Fibroblast of pulmonary artery (primary cell): Measurements from ENCODE around the gene FOXN1.

Experiments
- DNase-seq: peaks from one replicate; pipeline ENCODE4 v3.0.0-alpha.2; 2010; ENCODE audit warnings: low read depth
- H3K4me3 ChIP-seq: replicated peaks from 2 replicates; pipeline ENCODE4 v1.5.1; 2011; ENCODE audit warnings: low read depth, mild to moderate bottlenecking, control low read depth, low read length, moderate library complexity
- CTCF ChIP-seq: IDR thresholded peaks from 2 replicates; pipeline ENCODE4 v1.5.1; 2011; ENCODE audit warnings: mild to moderate bottlenecking, control low read depth, low read length, inconsistent platforms; ENCODE audit errors: missing control alignments

FOXN1 gene

GRCh38 chr17:28501421-28502284 is 4.5 kb upstream of the FOXN1 start:
- no peak for DNase-seq
- no peak for TF ChIP-seq CTCF
- no peak overlapping the region for H3K4me3 ChIP-seq

- H3K4me3 ChIP-seq: no peak overlapping the region
- DNase-seq: no peak
- TF ChIP-seq CTCF: no peak
Measured at GRCh38 chr17:28503420-28503819, 2.7 kb upstream of the FOXN1 start.

GRCh38 chr17:28506763-28507487 is 777 bp downstream of the FOXN1 start:
- H3K4me3 ChIP-seq: no peak overlapping the region
- DNase-seq: no peak
- no peak for TF ChIP-seq CTCF

GRCh38 chr17:28507567-28508203 is 1.5 kb downstream of the FOXN1 start:
- H3K4me3 ChIP-seq: no peak overlapping the region
- no peak for TF ChIP-seq CTCF

GRCh38 chr17:28508211-28508724 is 2.1 kb downstream of the FOXN1 start:
- DNase-seq: no peak
- no peak for TF ChIP-seq CTCF
- H3K4me3 ChIP-seq: no peak overlapping the region

More at GRCh38 chr17:28507567-28508203, 1.5 kb downstream of the FOXN1 start:
- no peak for DNase-seq

- no peak overlapping the region for H3K4me3 ChIP-seq
- TF ChIP-seq CTCF: no peak
- DNase-seq: no peak
Measured at GRCh38 chr17:28509789-28510188, 3.6 kb downstream of the FOXN1 start.
